NB4 (cell line): ENCODE measurements around the gene CNOT6.
A peak's percentile ranks its signal among the peaks of the same experiment; 100 is the strongest.

Experiments used
- DNase-seq: peaks from one replicate; pipeline ENCODE4 v3.0.0; 2010; ENCODE audit warnings: low read depth
- H3K4me3 ChIP-seq: one replicate; pipeline ENCODE4 v1.5.1; 2011; ENCODE audit warnings: mild to moderate bottlenecking, low read depth, low read length, moderate library complexity
- CTCF ChIP-seq: IDR thresholded peaks from one replicate; pipeline ENCODE4 v1.5.1; 2012; ENCODE audit warnings: low read depth, low read length
- MAX ChIP-seq: IDR thresholded peaks from 2 replicates; pipeline ENCODE4 v1.6.1; 2011; ENCODE audit warnings: low read depth, low read length
- MYC ChIP-seq: IDR thresholded peaks from 2 replicates; pipeline ENCODE4 v1.6.1; 2011; ENCODE audit warnings: low read depth, low read length
- POLR2A ChIP-seq: IDR thresholded peaks from 2 replicates; pipeline ENCODE4 v1.6.1; 2011; ENCODE audit warnings: mild to moderate bottlenecking; ENCODE audit not compliant: insufficient read length; ENCODE audit errors: extremely low read depth

Gene CNOT6

GRCh38 chr5:180586870-180587269 is 92.7 kb downstream of the CNOT6 start:
- peak; percentile 37 for DNase-seq
- TF ChIP-seq CTCF (no peak), MYC (no peak), POLR2A (no peak), MAX (no peak)
- no peak overlapping the region for H3K4me3 ChIP-seq

GRCh38 chr5:180589771-180590542 is 95.8 kb downstream of the CNOT6 start:
- TF ChIP-seq MAX (no peak), MYC (no peak), POLR2A (no peak), CTCF (no peak)
- no peak overlapping the region for H3K4me3 ChIP-seq
- DNase-seq = no peak

- no peak for DNase-seq
- no peak overlapping the region for H3K4me3 ChIP-seq
- TF ChIP-seq MYC (no peak), CTCF (no peak), MAX (no peak)
These were observed 96.5 kb downstream of the CNOT6 start for GRCh38 chr5:180590543-180591310.

GRCh38 chr5:180591311-180591887 is 97.2 kb downstream of the CNOT6 start, which contains the start of gene SCGB3A1:
TSS of gene SCGB3A1 (minus strand) at chr5:180591499. CDS start at chr5:180591462, 37 bp downstream.
- TF ChIP-seq MYC (no peak), MAX (no peak), POLR2A (no peak), CTCF (no peak)
- peak; percentile 77 for DNase-seq
- no peak within 1 kb of the TSS for H3K4me3 ChIP-seq

GRCh38 chr5:180592176-180592575 is 98.0 kb downstream of the CNOT6 start:
- peak; percentile 44 for DNase-seq
- TF ChIP-seq CTCF = no peak
- TF ChIP-seq MYC = no peak
- TF ChIP-seq POLR2A = no peak
- TF ChIP-seq MAX = no peak
- H3K4me3 ChIP-seq = no peak overlapping the region
